GM23338 (cell line): ENCODE measurements around the gene CD99L2. TPM values are rescaled to one million over a fixed set of nuclear protein-coding genes. Genes with fewer than 3 reads are reported as not detected.

Experiments used
- ATAC-seq: fragments of 200-7000 bp; cut with Tn5 transposase; 3 replicates; pipeline ENCODE4 v1.9.1; 2020
- DNase-seq: peaks from one replicate; pipeline ENCODE4 v3.0.0-alpha.2; 2015; ENCODE audit warnings: low spot score
- H2AFZ ChIP-seq: fragments of 200-600 bp; sonication (generic); 2 replicates; pipeline ENCODE4 v1.8.0; 2016; ENCODE audit warnings: antibody characterized with exemption, mild to moderate bottlenecking, moderate library complexity
- H3F3A ChIP-seq: fragments of 200-600 bp; sonication (generic); replicated peaks from 2 replicates; pipeline ENCODE4 v1.8.0; 2017; ENCODE audit warnings: antibody characterized with exemption, mixed run types, low read depth
- H3K27ac ChIP-seq: fragments of 200-600 bp; sonication (generic); 2 replicates; pipeline ENCODE4 v1.6.1; 2016; ENCODE audit warnings: low read depth
- H3K27me3 ChIP-seq: fragments of 200-600 bp; sonication (generic); 2 replicates; pipeline ENCODE4 v1.8.0; 2016; ENCODE audit warnings: mild to moderate bottlenecking, mixed run types, moderate library complexity; ENCODE audit not compliant: insufficient read depth
- H3K36me3 ChIP-seq: fragments of 200-600 bp; sonication (generic); 2 replicates; pipeline ENCODE4 v1.8.0; 2016; ENCODE audit warnings: mild to moderate bottlenecking; ENCODE audit not compliant: insufficient read depth
- H3K4me1 ChIP-seq: fragments of 200-600 bp; sonication (generic); 2 replicates; pipeline ENCODE4 v1.8.0; 2016; ENCODE audit warnings: mild to moderate bottlenecking, moderate library complexity; ENCODE audit not compliant: insufficient read depth
- H3K4me2 ChIP-seq: fragments of 200-600 bp; sonication (generic); 2 replicates; pipeline ENCODE4 v1.7.1; 2017; ENCODE audit warnings: mixed run types
- H3K4me3 ChIP-seq: fragments of 200-600 bp; sonication (generic); 2 replicates; pipeline ENCODE4 v1.6.1; 2016; ENCODE audit warnings: mixed run types
- H3K79me2 ChIP-seq: fragments of 200-600 bp; sonication (generic); replicated peaks from 2 replicates; pipeline ENCODE4 v1.8.0; 2017; ENCODE audit warnings: mild to moderate bottlenecking; ENCODE audit not compliant: insufficient read depth
- H3K9me2 ChIP-seq: fragments of 200-600 bp; sonication (generic); 2 replicates; pipeline ENCODE4 v1.8.0; 2017; ENCODE audit not compliant: insufficient read depth
- H4K20me1 ChIP-seq: fragments of 200-600 bp; sonication (generic); replicated peaks from 2 replicates; pipeline ENCODE4 v1.8.0; 2017; ENCODE audit warnings: mild to moderate bottlenecking; ENCODE audit not compliant: insufficient read depth
- H3K27ac Mint-ChIP-seq: 2 replicates; pipeline ENCODE4 v1.8.0; 2020; ENCODE audit warnings: inconsistent platforms, mild to moderate bottlenecking, moderate library complexity, mixed read lengths
- H3K27me3 Mint-ChIP-seq: 3 replicates; pipeline ENCODE4 v1.8.0; 2022; ENCODE audit warnings: low read depth, mild to moderate bottlenecking, moderate library complexity, mixed read lengths, inconsistent platforms; ENCODE audit not compliant: insufficient read depth, poor library complexity
- H3K36me3 Mint-ChIP-seq: 3 replicates; pipeline ENCODE4 v1.8.0; 2021; ENCODE audit warnings: low read depth, mild to moderate bottlenecking, inconsistent platforms, moderate library complexity, mixed read lengths
- H3K4me1 Mint-ChIP-seq: 3 replicates; pipeline ENCODE4 v1.8.0; 2020; ENCODE audit warnings: mild to moderate bottlenecking, inconsistent platforms, mixed read lengths
- H3K4me3 Mint-ChIP-seq: 3 replicates; pipeline ENCODE4 v1.8.0; 2021; ENCODE audit warnings: moderate library complexity, mild to moderate bottlenecking, inconsistent platforms, mixed read lengths
- H3K9me3 Mint-ChIP-seq: 3 replicates; pipeline ENCODE4 v1.8.0; 2020; ENCODE audit warnings: moderate library complexity, mild to moderate bottlenecking, inconsistent platforms, mixed read lengths
- CREB1 ChIP-seq: fragments of 250-450 bp; sonication (Bioruptor Pico); IDR thresholded peaks from 2 replicates; pipeline ENCODE4 v1.5.0; 2020; ENCODE audit warnings: low read depth, mild to moderate bottlenecking, moderate library complexity
- ETS1 ChIP-seq: IDR thresholded peaks from 2 replicates; pipeline ENCODE4 v1.6.1; 2016; ENCODE audit warnings: antibody characterized with exemption
- EZH2 ChIP-seq: fragments of 200-600 bp; sonication (generic); IDR thresholded peaks from one replicate; pipeline ENCODE4 v1.8.0; 2017; ENCODE audit warnings: antibody characterized with exemption, mild to moderate bottlenecking, low read depth; ENCODE audit not compliant: unreplicated experiment
- EZH2phosphoT487 ChIP-seq: fragments of 200-600 bp; sonication (generic); IDR thresholded peaks from one replicate; pipeline ENCODE4 v1.8.1; 2018; ENCODE audit warnings: antibody characterized with exemption; ENCODE audit not compliant: unreplicated experiment
- JUNB ChIP-seq: IDR thresholded peaks from one replicate; pipeline ENCODE4 v1.6.1; 2016; ENCODE audit warnings: antibody characterized with exemption; ENCODE audit not compliant: unreplicated experiment
- NANOG ChIP-seq: IDR thresholded peaks from 2 replicates; pipeline ENCODE4 v1.6.1; 2016; ENCODE audit warnings: antibody characterized with exemption, borderline replicate concordance
- POLR2AphosphoS5 ChIP-seq: IDR thresholded peaks from 2 replicates; pipeline ENCODE4 v1.6.1; 2016; ENCODE audit warnings: antibody characterized with exemption, low read depth
- STAT1 ChIP-seq: IDR thresholded peaks from one replicate; pipeline ENCODE4 v1.6.1; 2016; ENCODE audit warnings: antibody characterized with exemption; ENCODE audit not compliant: unreplicated experiment
- ZNF114 ChIP-seq: fragments of 250-450 bp; sonication (Bioruptor Pico); IDR thresholded peaks from 2 replicates; pipeline ENCODE4 v1.5.0; 2020; ENCODE audit warnings: mild to moderate bottlenecking, moderate library complexity
- ZNF331 ChIP-seq: fragments of 250-450 bp; sonication (Bioruptor Pico); IDR thresholded peaks from 2 replicates; pipeline ENCODE4 v1.5.0; 2020; ENCODE audit warnings: low read depth, mild to moderate bottlenecking, moderate library complexity
- polyA plus RNA-seq: library from polyadenylated mRNA; unstranded; fragments of >200 nt; fragmentation: Nextera tagmentation; extraction: Ambion mirVana; gene quantifications from 2 replicates; pipeline ENCODE4 v1.2.1, GENCODE V29; 2016
- total RNA-seq: library from RNA; depleted of rRNA; stranded (reverse); fragments of >200 nt; shearing (Covaris generic); gene quantifications from 2 replicates; pipeline ENCODE4 v1.2.3, GENCODE V29; 2014
- TF ChIP-seq, protein P1 (sequence below), 2 experiments: fragments of 200-600 bp in 1 of 2; sonication (generic) in 1 of 2; conservative IDR thresholded peaks; 2 replicates each; pipeline versions ENCODE4 v1.5.1 to v1.6.1; 2016 to 2017; ENCODE audit warnings: antibody characterized with exemption in 2 of 2, low read depth in 2 of 2, mild to moderate bottlenecking in 2 of 2, moderate library complexity in 1 of 2
- TF ChIP-seq, protein P2 (sequence below): fragments of 250-450 bp; sonication (Bioruptor Pico); IDR thresholded peaks from 2 replicates; pipeline ENCODE4 v1.5.0; 2020; ENCODE audit warnings: mild to moderate bottlenecking, moderate library complexity
- TF ChIP-seq, protein P3 (sequence below): IDR thresholded peaks from one replicate; pipeline ENCODE4 v1.6.1; 2018; ENCODE audit warnings: antibody characterized with exemption; ENCODE audit not compliant: unreplicated experiment

CD99L2 gene
- total and polyA plus RNA-seq, 2 experiments from 2014 or later: 2.6 to 6.4 TPM

- no peaks in the 10 kb centered on the region for H3K27me3 ChIP-seq
- Mint-ChIP-seq H3K4me1 (peaks cover 8% of the 10 kb centered on the region; the same call in 2 of the 3 replicates), H3K27me3 (peaks cover 3% of the 10 kb centered on the region), H3K4me3 (no peak overlapping the region), H3K9me3 (no peaks in the 10 kb centered on the region), H3K27ac (no peak overlapping the region), H3K36me3 (no peaks in the 10 kb centered on the region)
- H3K36me3 ChIP-seq: no peaks in the 10 kb centered on the region
- no peak overlapping the region for H3K27ac ChIP-seq
- H3K79me2 ChIP-seq: no peaks in the 10 kb centered on the region
- no peak overlapping the region for H2AFZ ChIP-seq
- TF ChIP-seq, protein P1, sequence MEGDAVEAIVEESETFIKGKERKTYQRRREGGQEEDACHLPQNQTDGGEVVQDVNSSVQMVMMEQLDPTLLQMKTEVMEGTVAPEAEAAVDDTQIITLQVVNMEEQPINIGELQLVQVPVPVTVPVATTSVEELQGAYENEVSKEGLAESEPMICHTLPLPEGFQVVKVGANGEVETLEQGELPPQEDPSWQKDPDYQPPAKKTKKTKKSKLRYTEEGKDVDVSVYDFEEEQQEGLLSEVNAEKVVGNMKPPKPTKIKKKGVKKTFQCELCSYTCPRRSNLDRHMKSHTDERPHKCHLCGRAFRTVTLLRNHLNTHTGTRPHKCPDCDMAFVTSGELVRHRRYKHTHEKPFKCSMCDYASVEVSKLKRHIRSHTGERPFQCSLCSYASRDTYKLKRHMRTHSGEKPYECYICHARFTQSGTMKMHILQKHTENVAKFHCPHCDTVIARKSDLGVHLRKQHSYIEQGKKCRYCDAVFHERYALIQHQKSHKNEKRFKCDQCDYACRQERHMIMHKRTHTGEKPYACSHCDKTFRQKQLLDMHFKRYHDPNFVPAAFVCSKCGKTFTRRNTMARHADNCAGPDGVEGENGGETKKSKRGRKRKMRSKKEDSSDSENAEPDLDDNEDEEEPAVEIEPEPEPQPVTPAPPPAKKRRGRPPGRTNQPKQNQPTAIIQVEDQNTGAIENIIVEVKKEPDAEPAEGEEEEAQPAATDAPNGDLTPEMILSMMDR (conservative IDR thresholded peaks at IDR 0.05; ENCODE audit: low read depth in 2 of 2): no peak
- TF ChIP-seq POLR2AphosphoS5 (no peak), JUNB (no peak), ETS1 (no peak), NANOG (no peak), ZNF114 (CRISPR knock-in tag) (no peak), CREB1 (CRISPR knock-in tag) (no peak), EZH2phosphoT487 (no peak), STAT1 (no peak), ZNF331 (CRISPR knock-in tag) (no peak), EZH2 (no peak)
- TF ChIP-seq, protein P2, sequence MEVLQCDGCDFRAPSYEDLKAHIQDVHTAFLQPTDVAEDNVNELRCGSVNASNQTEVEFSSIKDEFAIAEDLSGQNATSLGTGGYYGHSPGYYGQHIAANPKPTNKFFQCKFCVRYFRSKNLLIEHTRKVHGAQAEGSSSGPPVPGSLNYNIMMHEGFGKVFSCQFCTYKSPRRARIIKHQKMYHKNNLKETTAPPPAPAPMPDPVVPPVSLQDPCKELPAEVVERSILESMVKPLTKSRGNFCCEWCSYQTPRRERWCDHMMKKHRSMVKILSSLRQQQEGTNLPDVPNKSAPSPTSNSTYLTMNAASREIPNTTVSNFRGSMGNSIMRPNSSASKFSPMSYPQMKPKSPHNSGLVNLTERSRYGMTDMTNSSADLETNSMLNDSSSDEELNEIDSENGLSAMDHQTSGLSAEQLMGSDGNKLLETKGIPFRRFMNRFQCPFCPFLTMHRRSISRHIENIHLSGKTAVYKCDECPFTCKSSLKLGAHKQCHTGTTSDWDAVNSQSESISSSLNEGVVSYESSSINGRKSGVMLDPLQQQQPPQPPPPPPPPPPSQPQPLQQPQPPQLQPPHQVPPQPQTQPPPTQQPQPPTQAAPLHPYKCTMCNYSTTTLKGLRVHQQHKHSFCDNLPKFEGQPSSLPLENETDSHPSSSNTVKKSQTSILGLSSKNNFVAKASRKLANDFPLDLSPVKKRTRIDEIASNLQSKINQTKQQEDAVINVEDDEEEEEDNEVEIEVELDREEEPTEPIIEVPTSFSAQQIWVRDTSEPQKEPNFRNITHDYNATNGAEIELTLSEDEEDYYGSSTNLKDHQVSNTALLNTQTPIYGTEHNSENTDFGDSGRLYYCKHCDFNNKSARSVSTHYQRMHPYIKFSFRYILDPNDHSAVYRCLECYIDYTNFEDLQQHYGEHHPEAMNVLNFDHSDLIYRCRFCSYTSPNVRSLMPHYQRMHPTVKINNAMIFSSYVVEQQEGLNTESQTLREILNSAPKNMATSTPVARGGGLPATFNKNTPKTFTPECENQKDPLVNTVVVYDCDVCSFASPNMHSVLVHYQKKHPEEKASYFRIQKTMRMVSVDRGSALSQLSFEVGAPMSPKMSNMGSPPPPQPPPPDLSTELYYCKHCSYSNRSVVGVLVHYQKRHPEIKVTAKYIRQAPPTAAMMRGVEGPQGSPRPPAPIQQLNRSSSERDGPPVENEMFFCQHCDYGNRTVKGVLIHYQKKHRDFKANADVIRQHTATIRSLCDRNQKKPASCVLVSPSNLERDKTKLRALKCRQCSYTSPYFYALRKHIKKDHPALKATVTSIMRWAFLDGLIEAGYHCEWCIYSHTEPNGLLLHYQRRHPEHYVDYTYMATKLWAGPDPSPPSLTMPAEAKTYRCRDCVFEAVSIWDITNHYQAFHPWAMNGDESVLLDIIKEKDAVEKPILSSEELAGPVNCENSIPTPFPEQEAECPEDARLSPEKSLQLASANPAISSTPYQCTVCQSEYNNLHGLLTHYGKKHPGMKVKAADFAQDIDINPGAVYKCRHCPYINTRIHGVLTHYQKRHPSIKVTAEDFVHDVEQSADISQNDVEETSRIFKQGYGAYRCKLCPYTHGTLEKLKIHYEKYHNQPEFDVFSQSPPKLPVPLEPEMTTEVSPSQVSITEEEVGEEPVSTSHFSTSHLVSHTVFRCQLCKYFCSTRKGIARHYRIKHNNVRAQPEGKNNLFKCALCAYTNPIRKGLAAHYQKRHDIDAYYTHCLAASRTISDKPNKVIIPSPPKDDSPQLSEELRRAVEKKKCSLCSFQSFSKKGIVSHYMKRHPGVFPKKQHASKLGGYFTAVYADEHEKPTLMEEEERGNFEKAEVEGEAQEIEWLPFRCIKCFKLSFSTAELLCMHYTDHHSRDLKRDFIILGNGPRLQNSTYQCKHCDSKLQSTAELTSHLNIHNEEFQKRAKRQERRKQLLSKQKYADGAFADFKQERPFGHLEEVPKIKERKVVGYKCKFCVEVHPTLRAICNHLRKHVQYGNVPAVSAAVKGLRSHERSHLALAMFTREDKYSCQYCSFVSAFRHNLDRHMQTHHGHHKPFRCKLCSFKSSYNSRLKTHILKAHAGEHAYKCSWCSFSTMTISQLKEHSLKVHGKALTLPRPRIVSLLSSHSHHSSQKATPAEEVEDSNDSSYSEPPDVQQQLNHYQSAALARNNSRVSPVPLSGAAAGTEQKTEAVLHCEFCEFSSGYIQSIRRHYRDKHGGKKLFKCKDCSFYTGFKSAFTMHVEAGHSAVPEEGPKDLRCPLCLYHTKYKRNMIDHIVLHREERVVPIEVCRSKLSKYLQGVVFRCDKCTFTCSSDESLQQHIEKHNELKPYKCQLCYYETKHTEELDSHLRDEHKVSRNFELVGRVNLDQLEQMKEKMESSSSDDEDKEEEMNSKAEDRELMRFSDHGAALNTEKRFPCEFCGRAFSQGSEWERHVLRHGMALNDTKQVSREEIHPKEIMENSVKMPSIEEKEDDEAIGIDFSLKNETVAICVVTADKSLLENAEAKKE: no peak
- TF ChIP-seq, protein P3, sequence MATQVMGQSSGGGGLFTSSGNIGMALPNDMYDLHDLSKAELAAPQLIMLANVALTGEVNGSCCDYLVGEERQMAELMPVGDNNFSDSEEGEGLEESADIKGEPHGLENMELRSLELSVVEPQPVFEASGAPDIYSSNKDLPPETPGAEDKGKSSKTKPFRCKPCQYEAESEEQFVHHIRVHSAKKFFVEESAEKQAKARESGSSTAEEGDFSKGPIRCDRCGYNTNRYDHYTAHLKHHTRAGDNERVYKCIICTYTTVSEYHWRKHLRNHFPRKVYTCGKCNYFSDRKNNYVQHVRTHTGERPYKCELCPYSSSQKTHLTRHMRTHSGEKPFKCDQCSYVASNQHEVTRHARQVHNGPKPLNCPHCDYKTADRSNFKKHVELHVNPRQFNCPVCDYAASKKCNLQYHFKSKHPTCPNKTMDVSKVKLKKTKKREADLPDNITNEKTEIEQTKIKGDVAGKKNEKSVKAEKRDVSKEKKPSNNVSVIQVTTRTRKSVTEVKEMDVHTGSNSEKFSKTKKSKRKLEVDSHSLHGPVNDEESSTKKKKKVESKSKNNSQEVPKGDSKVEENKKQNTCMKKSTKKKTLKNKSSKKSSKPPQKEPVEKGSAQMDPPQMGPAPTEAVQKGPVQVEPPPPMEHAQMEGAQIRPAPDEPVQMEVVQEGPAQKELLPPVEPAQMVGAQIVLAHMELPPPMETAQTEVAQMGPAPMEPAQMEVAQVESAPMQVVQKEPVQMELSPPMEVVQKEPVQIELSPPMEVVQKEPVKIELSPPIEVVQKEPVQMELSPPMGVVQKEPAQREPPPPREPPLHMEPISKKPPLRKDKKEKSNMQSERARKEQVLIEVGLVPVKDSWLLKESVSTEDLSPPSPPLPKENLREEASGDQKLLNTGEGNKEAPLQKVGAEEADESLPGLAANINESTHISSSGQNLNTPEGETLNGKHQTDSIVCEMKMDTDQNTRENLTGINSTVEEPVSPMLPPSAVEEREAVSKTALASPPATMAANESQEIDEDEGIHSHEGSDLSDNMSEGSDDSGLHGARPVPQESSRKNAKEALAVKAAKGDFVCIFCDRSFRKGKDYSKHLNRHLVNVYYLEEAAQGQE: no peak
- no peak for DNase-seq
- no peaks in the 10 kb centered on the region for H3K9me2 ChIP-seq
- H3K4me2 ChIP-seq: no peak overlapping the region
- H3F3A ChIP-seq: no peaks in the 10 kb centered on the region
- ATAC-seq: no peak
- H3K4me1 ChIP-seq: no peaks in the 10 kb centered on the region; the same call in 1 of the 2 replicates
- no peaks in the 10 kb centered on the region for H4K20me1 ChIP-seq
- no peak overlapping the region for H3K4me3 ChIP-seq
These were observed 138.7 kb downstream of the CD99L2 start for GRCh38 chrX:150759568-150760416.
